ENCODE results near the gene PRPF39. TPM values are rescaled to one million over a fixed set of nuclear protein-coding genes. Genes with fewer than 3 reads are reported as not detected.

PRPF39 gene
- total RNA-seq, 4 donors from 2014 or later, result 32.0 to 42.6 (median 34.0) TPM

DNA sequence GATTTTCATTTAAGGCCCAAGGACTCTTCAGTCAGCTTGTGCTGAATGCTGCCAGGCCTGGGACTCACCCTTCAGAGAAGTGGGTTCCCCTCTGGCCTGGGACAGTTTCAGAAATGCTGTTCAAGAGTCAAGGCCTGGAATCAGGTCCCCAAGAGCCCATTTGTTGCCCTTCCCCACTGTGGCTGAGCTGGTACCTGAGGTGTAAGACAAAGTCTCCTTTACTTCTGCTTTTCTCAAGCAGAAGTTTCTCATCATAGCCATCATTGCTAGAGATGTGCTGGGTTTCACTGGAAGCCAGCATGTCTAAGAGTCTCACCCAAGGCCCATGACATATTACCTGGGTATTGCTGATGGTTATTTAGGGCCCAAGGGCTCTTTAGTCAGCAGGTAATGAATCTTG is 60.7 kb downstream of the PRPF39 start:
- intact Hi-C loops (cut with DNase I; ENCODE audit: low total_unique reads), result no loop called here
- no peak for TF ChIP-seq POLR2A (IDR thresholded peaks at IDR 0.05)
- no peak for DNase-seq (ENCODE audit: low spot score in 2 of 2)

DNA sequence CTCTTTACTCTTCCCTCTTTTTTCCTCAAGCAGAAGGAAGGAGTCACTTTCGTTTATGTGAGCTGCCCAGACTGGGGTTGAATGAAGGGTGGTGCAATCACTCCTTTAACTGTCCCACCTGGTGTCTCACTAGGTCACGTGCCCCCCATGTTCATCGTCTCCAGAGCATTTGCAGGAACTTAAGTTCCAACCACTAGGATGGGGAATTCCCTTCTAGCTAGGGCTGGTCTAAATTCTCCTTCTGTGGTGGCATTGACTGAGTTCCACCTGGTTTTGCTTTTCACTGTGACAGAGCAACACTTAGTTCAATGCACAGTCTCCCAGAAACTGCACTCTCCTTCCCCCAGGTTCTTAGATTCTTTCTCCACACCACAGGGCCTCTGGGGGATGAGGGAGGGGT is 61.3 kb downstream of the PRPF39 start:
- no peak overlapping the region for H3K4me3 ChIP-seq (ENCODE audit: low read depth, poor library complexity, severe bottlenecking)
- no peak for TF ChIP-seq CTCF (IDR thresholded peaks at IDR 0.05)
- no peak for TF ChIP-seq POLR2A (IDR thresholded peaks at IDR 0.05)
- WGBS, 2 donors, result 96 to 98% methylated on average over 3 of the region's 3 CpGs
- intact Hi-C loops (cut with DNase I; ENCODE audit: low total_unique reads), result no loop called here
- DNase-seq (ENCODE audit: low spot score in 2 of 2), result no peak

More for the DNA sequence above, 60.7 kb downstream of the PRPF39 start:
- no peak overlapping the region for H3K4me3 ChIP-seq (ENCODE audit: low read depth, poor library complexity, severe bottlenecking)

DNA sequence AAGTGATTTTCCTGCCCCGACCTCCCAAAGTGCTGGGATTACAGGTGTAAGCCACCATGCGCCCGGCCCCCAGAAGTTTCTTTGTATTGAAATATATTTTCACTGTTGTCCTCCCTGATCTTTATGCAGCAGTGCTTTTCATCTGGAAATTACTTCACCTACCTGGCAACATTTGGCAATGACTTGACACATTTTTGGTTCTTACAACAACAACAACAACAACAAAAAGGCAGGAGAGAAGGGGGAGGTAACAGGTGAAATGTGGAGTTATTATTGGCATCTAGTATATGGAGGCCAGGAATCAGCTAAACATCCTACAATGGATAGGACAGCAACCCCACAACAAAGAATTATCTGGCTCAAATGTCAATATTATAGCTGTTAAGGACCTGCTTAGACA is 65.7 kb downstream of the PRPF39 start:
- WGBS, 2 donors, result 93 to 98% methylated on average over 3 of the region's 3 CpGs

GRCh38 chr14:45150386-45150890 is 66.5 kb downstream of the PRPF39 start:
- 97% methylated on average over 4 of the region's 4 CpGs for WGBS, 2 donors
- no peak overlapping the region for H3K4me3 ChIP-seq (ENCODE audit: low read depth, poor library complexity, severe bottlenecking)
- TF ChIP-seq CTCF (IDR thresholded peaks at IDR 0.05) (no peak), POLR2A (IDR thresholded peaks at IDR 0.05) (no peak)

More for the DNA sequence above, 65.7 kb downstream of the PRPF39 start:
- no peak for TF ChIP-seq CTCF (IDR thresholded peaks at IDR 0.05)
- TF ChIP-seq POLR2A (IDR thresholded peaks at IDR 0.05), result no peak
- intact Hi-C loops (cut with DNase I; ENCODE audit: low total_unique reads), result no loop called here
- no peak overlapping the region for H3K4me3 ChIP-seq (ENCODE audit: low read depth, poor library complexity, severe bottlenecking)
- DNase-seq (ENCODE audit: low spot score in 2 of 2), result no peak

GRCh38 chr14:45156067-45156466 is 72.2 kb downstream of the PRPF39 start:
- intact Hi-C loops (cut with DNase I; ENCODE audit: low total_unique reads), result no loop called here
- DNase-seq (ENCODE audit: low spot score in 2 of 2), result no peak
- TF ChIP-seq CTCF (IDR thresholded peaks at IDR 0.05), result no peak
- no peak for TF ChIP-seq POLR2A (IDR thresholded peaks at IDR 0.05)
- no peak overlapping the region for H3K4me3 ChIP-seq (ENCODE audit: low read depth, poor library complexity, severe bottlenecking)

More at GRCh38 chr14:45150386-45150890, 66.5 kb downstream of the PRPF39 start:
- no peak for DNase-seq (ENCODE audit: low spot score in 2 of 2)
- intact Hi-C loops (cut with DNase I; ENCODE audit: low total_unique reads), result no loop called here

Other genes with a start within 250 kb of the PRPF39 start
- 10 to 100 TPM; 10.6 to 12.1 (median 11.0) TPM for gene KLHL28, start 122.2 kb upstream of the PRPF39 start, total RNA-seq
- 10 to 100 TPM in 3 of 4 donors, 1 to 10 TPM in 1; 9.9 to 19.5 (median 16.8) TPM for gene TOGARAM1, start 121.9 kb upstream of the PRPF39 start, total RNA-seq
- 10 to 100 TPM; 21.0 to 23.5 (median 21.2) TPM for gene FKBP3, start 50.4 kb downstream of the PRPF39 start, total RNA-seq
- gene FANCM, start 51.8 kb downstream of the PRPF39 start, total RNA-seq, result 1 to 10 TPM; 3.8 to 9.1 (median 6.0) TPM
- gene MIS18BP1, start 169.1 kb downstream of the PRPF39 start, total RNA-seq, result 10 to 100 TPM; 23.2 to 30.6 (median 27.3) TPM